ENCODE results near the gene CHST3. TPM values are rescaled to one million over a fixed set of nuclear protein-coding genes. Genes with fewer than 3 reads are reported as not detected.

The CHST3 gene
- total RNA-seq, 1 donor from 2014 or later = 0.83 TPM

- H3K9me3 Mint-ChIP-seq (ENCODE audit: unreplicated experiment) = peaks cover 2% of the 10 kb centered on the region
- H3K27me3 Mint-ChIP-seq (ENCODE audit: unreplicated experiment) = peaks cover 7% of the 10 kb centered on the region
- H3K27ac Mint-ChIP-seq (ENCODE audit: unreplicated experiment) = no peak overlapping the region
- TF ChIP-seq CTCF (IDR thresholded peaks at IDR 0.05; ENCODE audit: partially characterized antibody, unreplicated experiment) = no peak
- H3K4me1 Mint-ChIP-seq (ENCODE audit: low read depth, unreplicated experiment) = peaks cover 9% of the 10 kb centered on the region
- no peaks in the 10 kb centered on the region for H3K36me3 Mint-ChIP-seq (ENCODE audit: unreplicated experiment)
- no peak for DNase-seq
- no peak overlapping the region for H3K4me3 Mint-ChIP-seq (ENCODE audit: unreplicated experiment)
Observed at GRCh38 chr10:72002354-72003295, 38.4 kb downstream of the CHST3 start.

- peaks cover 3% of the 10 kb centered on the region for H3K9me3 Mint-ChIP-seq (ENCODE audit: unreplicated experiment)
- H3K27ac Mint-ChIP-seq (ENCODE audit: unreplicated experiment) = no peak overlapping the region
- H3K36me3 Mint-ChIP-seq (ENCODE audit: unreplicated experiment) = no peaks in the 10 kb centered on the region
- DNase-seq = no peak
- no peak overlapping the region for H3K4me3 Mint-ChIP-seq (ENCODE audit: unreplicated experiment)
- H3K27me3 Mint-ChIP-seq (ENCODE audit: unreplicated experiment) = peaks cover 5% of the 10 kb centered on the region
- H3K4me1 Mint-ChIP-seq (ENCODE audit: low read depth, unreplicated experiment) = peaks cover 13% of the 10 kb centered on the region
- no peak for TF ChIP-seq CTCF (IDR thresholded peaks at IDR 0.05; ENCODE audit: partially characterized antibody, unreplicated experiment)
Observed at GRCh38 chr10:72006026-72006425, 41.8 kb downstream of the CHST3 start.

GRCh38 chr10:72007246-72007892 lies 43.2 kb downstream of the CHST3 start:
- peaks cover 3% of the 10 kb centered on the region for H3K9me3 Mint-ChIP-seq (ENCODE audit: unreplicated experiment)
- no peak for TF ChIP-seq CTCF (IDR thresholded peaks at IDR 0.05; ENCODE audit: partially characterized antibody, unreplicated experiment)
- no peak for DNase-seq
- no peak overlapping the region for H3K27ac Mint-ChIP-seq (ENCODE audit: unreplicated experiment)
- no peaks in the 10 kb centered on the region for H3K36me3 Mint-ChIP-seq (ENCODE audit: unreplicated experiment)
- peaks cover 16% of the 10 kb centered on the region for H3K4me1 Mint-ChIP-seq (ENCODE audit: low read depth, unreplicated experiment)
- H3K4me3 Mint-ChIP-seq (ENCODE audit: unreplicated experiment) = no peak overlapping the region
- H3K27me3 Mint-ChIP-seq (ENCODE audit: unreplicated experiment) = peaks cover 5% of the 10 kb centered on the region

GRCh38 chr10:72008096-72008981 lies 44.1 kb downstream of the CHST3 start:
- TF ChIP-seq CTCF (IDR thresholded peaks at IDR 0.05; ENCODE audit: partially characterized antibody, unreplicated experiment) = no peak
- Mint-ChIP-seq H3K36me3 (ENCODE audit: unreplicated experiment) (no peaks in the 10 kb centered on the region), H3K4me3 (ENCODE audit: unreplicated experiment) (no peak overlapping the region), H3K27ac (ENCODE audit: unreplicated experiment) (no peak overlapping the region), H3K4me1 (ENCODE audit: low read depth, unreplicated experiment) (peaks cover 26% of the 10 kb centered on the region), H3K9me3 (ENCODE audit: unreplicated experiment) (peaks cover 6% of the 10 kb centered on the region), H3K27me3 (ENCODE audit: unreplicated experiment) (peaks cover 5% of the 10 kb centered on the region)
- no peak for DNase-seq

Data from glutamatergic neuron (in vitro differentiated cells).